GM19099 (cell line): Measurements from ENCODE around the gene KCNK10.

Experiments used
- POLR2A ChIP-seq: IDR thresholded peaks from 3 replicates; pipeline ENCODE4 v1.6.1; 2011; ENCODE audit warnings: low read depth; ENCODE audit not compliant: insufficient read length; ENCODE audit errors: extremely low read depth

KCNK10 gene

GRCh38 chr14:88156127-88156526 lies 166.9 kb downstream of the KCNK10 start:
- no peak for TF ChIP-seq POLR2A

GRCh38 chr14:88154926-88155325 lies 168.1 kb downstream of the KCNK10 start:
- TF ChIP-seq POLR2A: no peak

DNA sequence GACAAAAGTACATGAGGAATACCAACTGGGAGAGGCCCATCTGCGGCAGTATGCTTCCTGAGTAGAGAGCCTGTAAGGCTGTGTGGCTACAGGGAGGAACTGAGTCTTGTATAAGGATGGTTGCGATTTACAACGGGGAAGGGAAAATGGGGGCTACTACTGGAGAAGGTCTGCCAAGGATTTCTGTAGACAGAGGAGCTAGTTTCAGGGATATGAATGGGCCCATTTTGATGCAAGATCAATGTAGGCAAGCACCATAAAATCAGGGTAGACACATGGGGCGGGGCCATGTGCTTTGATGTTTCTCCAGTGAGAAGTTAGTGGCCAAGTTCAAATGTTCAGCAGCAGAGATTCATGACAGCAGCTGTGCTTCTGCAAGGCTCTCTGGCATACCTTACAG lies 168.7 kb downstream of the KCNK10 start:
- no peak for TF ChIP-seq POLR2A

DNA sequence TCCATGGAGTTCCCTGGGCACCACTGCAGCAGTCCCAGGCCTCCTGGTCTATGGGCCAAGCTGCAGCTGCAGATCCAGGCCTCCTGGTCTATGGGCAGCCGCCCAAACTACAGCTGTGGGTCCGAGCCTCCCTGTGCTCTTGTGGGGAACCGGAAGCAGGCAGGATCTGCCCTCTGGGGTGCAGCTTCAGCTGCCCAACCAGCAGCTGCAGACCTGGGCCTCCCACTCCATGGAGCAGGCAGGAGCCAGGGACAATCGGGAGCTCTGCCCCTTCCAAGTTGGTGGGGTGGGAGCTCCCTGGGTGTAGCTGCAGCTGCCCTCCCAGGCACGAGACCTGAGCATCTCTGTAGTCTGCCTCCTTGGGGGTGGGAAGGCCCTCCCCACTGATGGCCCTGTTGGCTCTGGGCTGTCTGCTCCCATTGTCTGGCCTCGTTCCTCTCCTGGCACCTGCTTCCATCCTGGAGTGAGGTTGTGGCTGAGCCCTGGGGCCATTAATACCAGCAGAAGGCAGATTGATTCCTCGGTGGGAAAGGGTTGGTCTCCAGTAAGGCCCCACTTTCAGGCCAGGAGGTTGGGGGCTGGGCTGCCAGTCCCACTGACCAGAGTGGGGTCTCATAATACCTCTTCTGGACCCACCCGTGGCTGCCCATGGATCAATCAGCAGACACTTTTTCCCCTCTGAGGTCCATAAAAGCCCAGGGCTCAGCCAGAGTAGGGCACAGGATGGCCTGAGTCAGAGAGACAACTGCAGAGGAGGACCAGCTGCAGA lies 176.0 kb downstream of the KCNK10 start:
- TF ChIP-seq POLR2A: no peak

DNA sequence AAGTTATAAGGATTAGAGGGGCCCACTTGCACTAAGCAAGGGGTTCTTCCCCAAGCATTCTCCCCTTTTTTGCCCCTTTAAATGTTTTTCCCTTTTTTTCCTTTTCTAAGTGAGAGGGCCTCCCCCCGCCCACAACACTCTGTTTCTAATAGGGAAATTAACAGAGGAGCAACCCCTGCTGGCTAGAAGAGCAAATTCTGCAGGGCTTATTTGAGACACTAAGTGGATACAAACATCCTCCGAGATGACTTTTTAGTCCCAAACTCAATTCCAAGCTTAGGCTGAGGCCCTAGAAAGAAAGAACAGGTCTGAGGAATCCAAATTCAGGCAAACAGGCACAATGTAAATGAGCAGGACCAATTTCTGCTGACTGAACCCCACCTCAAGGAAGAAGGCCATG lies 179.3 kb downstream of the KCNK10 start:
- TF ChIP-seq POLR2A: no peak

- no peak for TF ChIP-seq POLR2A
Observed at GRCh38 chr14:88142997-88143396, 180.1 kb downstream of the KCNK10 start.

- no peak for TF ChIP-seq POLR2A
Observed at GRCh38 chr14:88140874-88141273, 182.2 kb downstream of the KCNK10 start.

DNA sequence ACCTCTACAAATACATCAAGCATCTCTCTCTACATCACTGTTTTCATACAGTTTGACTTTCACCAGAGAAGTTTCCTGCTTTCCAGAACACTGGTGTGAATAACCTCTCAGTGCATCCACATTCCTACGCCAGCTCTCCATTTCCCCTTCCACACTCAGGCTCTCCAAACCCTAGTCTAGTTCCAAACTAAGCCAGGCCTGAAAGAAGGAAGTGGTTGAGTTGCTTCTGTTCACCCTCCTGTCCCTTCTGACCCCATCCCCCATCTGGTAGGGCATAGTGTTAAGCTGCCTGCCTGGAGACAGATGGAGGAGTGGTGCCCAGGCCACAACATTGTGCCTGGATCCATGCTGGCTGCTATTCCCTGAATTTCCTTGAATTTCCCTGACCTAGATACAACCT lies 185.7 kb downstream of the KCNK10 start:
- TF ChIP-seq POLR2A: no peak
